ENCODE results near the gene TBL3.
"Not testable (repeated sequence)": the region's sequence is repeated elsewhere in the genome, so short reads cannot be mapped to it uniquely, and the experiment has no call there.

TBL3 gene

DNA sequence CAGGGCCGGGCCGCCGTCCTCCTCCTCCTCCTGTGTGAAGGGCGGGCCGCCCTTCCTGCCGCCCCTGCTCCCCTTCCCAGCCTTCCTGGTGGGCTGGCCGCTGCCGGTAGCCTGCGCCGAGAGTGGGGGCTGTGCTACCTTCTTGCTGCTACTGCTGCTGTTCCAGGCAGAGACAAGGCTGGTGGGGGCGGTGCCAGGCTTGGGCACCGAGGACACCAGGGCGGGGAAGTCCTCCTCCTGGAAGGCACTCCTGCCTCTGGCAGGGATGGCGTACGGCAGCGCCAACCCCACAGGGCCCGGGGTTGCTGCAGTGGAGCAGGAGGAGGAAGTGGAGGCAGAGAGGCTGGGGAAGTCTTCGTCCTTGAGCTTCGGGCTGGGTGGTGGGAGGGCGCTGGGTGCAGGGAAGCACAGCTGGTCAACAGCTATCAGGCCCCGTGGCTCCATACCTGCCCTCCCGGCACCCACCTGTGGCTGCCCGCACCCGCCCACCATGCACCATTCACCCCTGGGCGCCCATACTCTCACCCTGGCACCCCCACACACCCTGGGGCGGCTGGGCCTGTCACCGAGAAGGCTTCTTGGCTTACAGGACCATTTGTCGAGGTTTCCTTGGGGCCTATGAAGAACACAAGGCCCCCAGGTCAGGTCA is 28.1 kb downstream of the TBL3 start:
- DNase-seq (ENCODE audit: low read depth in 2 of 2), result no peak

DNA sequence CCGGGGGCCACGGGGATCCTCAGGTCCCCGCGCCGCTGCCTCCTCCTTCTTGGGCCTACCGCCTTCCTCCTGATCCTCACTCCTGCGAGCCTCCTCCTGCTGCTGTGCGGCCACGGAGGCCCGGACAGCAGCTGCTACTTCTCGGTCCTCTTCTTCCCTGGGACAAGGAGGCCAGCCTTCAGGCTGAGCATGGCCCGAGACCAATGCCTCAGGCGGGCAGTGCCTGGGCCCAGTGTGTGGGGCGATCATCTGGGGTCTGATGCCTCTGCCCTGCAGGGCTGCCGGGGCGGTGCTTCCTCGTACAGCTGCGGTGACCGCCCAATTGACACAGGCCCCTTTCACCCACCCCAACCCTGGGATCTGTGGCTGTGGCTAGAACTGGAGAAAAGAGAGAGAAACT is 29.2 kb downstream of the TBL3 start:
- no peak for DNase-seq (ENCODE audit: low read depth in 2 of 2)

DNA sequence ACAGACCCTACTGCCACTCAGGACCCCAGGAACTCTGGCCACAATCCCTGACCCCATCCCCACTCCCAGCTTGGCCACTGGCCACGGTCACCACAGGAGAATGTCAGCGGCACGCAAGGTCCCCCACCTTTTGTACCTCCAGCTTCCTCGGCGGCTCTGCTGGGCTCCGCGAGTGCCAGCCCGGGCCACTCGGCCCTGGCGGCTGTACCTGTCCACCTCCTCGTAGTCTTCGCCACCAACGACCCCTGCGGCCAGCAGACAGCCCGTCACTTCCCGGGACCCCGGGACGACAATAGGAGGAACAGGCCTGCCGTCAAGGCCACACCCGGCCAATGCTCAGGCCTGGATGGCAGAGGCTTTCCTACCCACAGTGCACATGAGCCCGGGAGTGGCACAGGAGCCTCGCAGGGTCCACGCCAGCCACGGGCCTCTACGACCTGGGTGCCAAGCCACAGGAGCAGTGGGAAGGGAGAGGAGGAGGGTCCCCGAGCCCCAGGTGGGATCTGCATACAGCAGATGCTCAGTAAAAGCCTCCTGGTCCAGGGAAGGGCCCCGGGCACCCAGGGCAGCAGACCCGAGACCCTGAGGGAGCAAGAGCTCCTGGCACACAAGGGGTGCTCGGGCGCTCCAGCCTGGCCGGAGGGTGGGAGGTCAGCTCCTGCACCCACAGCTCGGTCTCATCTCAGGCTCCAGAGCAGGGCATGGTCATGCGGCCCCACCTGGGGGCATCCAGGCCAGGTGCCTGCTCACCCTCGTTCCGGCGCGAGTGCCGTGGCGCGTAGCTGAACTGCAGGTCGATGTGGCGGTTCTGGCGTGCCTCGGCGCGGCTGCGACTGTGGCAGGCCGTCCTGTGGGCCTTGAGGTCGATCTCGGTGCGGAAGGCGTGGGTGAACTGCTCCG is 29.9 kb downstream of the TBL3 start:
- no peak for DNase-seq (ENCODE audit: low read depth in 2 of 2)

DNA sequence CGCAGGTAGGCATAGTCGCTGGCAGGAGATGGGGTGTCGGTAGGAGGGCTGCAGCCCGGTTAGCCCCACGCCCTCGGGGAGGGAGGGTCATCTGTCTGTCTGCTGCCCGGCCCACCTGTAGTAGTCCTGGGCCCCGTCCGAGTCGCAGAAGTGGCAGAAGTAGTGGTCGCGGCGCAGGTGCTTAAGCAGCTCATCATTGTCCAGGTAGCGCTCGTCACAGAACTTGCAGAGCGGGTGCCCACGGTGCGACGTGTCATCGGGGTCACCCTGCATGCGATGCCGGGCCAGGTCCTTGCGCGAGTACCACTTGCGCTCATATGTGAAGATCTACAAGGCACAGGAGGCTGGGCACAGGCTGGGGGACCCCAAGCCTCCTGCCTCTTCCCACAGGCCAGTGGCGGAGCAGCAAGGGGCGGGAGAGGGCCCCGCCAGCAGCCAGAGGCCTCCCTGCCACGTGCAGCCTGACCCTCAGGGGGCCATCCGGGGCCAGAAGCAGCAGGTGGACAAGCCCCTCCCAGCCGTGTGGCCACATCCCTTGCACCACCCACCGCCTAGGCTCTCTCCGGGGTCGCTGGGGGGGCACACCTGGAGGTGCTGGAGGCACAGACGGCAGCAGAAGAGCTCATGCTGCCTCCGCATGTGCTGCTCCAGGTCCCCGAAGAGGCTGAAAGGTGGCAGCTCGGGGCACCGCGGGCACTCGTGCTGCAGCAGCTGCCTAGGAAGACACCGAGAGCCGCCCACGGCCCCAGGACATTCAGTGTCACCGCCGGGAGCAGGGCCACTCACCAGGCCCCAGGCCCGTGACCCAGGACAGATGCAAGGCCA is 30.8 kb downstream of the TBL3 start:
- DNase-seq (ENCODE audit: low read depth in 2 of 2), result no peak

DNA sequence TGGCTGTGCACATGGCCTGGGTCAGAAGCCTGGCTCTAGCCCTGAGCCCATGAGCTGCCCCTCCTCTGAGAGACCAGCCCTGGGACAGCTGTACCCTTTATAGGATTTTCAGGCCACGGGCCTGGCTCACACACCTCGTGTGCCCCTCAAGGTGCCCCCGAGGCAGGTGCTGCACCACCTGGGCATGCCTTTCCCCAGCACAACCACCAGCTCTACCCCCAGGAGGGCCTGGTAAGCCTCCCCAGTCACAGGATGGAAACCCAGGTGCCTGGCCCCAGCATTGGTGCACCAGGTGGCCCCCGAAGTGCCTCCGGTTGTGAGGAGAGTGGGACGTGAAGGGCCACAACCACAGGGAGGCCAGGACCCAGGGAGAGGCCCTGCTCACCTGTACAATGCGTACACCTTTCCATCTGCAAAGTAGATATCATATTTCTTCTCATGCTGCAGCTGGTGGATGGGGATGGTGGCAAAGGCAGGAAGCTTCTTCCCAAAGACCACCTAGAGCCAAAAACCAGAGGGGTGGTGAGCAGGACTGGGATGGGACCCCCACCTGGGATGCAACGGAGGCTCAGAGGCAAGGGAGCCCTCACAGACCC is 31.5 kb downstream of the TBL3 start:
- DNase-seq (ENCODE audit: low read depth in 2 of 2), result no peak

DNA sequence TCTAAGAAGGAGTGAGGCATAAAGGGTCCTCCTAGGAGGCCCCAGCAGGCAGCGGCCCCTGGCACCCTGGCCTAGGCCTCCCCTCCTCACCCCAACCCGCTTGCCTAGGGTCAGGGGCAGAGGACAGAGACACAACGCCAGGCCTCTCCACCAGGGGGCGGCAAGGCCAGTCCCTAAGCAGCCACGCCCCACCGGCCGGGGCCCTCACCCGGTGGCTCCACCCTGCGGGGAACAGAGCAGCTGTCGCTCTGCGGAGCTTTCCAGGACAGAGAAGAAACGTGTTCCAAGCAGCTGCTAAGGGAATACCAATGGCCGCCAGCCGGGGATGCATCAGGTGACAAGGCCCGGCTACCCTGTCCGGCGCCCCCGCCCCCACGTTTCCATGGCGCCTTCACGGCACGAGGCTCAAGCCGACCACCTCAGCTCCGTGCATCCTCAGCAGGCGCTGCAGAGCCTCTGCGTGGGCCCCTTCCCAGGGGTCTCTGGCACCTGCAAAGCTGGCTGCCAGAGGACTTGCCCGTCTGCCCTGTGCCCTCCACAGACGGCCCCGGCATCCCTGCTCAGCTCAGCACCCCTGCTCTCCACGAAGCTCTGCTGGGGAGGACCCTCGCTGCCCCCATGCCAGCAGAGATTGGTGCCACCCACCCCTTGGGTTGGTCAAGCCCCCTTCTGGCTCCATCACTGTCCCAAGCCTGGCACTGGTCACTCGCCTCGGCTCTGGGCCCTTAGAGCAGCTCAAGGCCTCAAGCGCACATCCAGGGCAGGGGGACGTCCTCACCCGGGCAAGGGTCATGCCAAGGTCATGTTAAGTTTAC is 32.2 kb downstream of the TBL3 start:
- DNase-seq (ENCODE audit: low read depth in 2 of 2), result peak; percentile 66 to 74

DNA sequence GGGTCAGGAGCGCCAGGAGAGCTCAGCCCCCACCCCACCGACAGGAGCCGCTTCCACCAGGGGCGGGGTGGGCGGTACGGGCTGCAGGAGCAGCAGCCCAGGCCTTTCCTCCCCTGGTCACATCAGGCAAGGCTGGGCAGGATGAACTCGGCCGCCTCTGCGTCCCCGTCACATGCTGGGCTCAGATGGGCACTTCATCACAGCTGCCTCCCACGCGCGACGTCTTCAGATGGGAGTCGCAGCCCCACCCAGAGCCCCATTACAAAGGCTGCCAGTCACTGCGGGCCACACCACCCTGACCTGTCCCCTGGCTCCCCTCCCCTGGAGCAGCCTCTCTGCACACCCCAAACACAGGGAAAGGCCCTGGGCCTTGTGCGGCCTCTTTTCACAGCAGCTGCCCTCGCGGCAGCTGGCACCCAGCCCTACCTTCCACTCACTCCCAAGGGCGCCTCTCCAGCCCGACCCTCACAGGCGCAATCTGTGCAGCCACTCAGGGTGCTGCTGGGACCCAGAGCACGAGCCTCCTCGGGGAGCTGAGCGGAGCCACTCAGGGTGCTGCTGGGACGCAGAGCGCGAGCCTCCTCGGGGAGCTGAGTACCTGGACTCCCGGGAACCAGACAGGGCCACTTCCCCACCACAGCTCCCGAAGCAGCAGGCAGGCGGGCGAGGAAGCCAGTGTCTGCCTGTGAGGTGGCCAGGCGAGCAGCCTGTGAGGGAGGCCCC is 33.1 kb downstream of the TBL3 start:
- no peak for DNase-seq (ENCODE audit: low read depth in 2 of 2)

DNA sequence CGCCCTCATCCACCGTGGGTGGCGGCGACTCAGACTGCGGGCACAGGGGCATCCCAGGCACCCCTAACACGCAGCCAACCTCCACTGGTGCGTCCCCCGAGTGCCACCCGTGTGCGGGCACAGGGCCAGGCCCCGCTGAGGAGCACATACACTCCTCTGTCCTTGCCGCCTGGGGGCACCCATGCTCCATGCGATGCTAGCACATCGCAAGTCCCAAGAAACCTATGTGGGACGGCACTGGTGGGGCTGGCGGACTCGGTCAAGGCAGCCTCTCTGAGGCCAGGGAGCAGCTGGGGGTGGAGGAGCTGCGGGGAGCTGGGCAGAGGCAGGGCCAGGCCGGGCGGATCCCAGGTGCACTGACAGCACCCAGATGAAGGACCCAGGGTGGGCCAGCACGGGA is 33.8 kb downstream of the TBL3 start:
- no peak for DNase-seq (ENCODE audit: low read depth in 2 of 2)

DNA sequence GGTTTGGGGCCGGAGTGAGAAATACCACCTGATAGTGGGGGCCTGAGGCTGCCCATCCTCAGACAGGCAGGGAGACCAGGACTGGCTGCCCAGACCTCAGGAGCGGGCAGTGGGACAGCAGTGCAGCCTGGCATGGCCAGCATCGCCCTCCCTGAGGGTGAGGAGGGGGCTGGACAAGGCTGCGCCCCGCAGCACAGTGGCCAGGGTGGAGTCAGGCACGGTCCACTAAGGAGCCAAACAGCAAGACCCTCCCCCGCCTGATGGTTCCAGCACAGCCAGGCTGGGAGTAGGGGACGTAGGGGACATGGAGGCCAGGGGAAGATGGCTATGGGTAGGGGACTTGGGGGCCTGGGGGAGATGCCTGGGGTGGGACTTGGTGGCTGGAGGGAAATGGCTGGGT is 34.5 kb downstream of the TBL3 start:
- DNase-seq (ENCODE audit: low read depth in 2 of 2), result no peak

DNA sequence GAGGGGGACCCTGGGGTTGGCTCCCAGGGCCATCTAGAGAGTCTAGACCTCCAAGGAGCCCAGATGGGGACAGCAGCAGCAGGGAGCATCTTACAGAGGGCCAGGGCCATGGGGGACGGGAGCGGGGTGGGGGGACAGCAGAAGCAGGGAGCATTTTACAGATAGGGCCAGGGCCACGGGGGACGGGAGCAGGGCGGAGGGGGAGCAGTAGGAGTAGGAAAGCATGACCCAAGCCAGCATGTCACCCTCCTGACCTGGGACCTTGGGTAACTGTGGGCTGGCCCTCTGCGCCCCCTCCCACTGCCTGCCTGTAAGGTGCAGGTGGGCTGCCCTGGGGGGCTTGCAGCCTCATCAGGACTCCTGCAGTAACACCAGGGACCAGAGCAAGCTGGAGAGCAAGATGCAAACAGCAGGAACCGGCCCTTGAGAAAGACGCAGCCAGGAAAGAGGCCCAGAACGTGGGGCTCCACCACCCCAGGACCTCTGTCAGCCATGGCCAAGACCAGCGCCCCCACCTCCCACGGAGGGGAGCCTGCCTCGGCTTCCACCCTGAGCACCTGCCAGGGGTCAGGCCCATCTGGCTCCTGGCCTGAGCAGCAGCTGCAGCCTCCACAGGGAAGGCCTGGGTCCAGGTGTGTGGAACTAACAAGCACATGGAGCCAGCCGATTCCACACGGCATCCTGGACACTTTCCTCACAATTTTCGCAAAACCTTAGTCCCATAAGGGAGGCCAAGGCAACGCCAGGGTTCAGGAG is 35.4 kb downstream of the TBL3 start:
- DNase-seq (ENCODE audit: low read depth in 2 of 2), result no peak

DNA sequence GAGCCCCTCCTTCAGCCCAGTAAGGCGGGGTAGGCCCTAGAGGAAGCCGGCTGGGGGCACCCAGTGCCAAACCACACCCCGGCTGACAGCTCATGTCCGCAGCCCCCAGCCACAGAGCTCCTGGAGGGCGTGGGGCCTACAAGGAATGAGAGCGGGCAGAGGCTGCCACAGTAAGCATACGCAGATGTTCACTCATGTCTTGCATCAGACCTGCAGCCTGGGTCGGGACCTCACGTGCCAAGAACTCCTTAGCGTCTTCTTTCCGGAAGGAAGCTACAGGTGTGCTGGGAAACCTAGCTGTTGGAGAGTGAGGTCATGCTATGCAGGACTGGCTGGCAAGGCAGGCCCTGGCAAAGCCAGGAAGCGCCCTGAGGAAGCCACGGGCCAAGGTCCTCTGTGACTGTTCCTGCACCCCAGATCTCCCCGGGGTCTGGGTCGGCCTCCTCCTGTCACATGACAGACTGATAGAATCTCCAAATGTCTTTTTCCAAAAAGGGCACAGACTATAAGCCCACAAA is 36.2 kb downstream of the TBL3 start:
- no peak for DNase-seq (ENCODE audit: low read depth in 2 of 2)

DNA sequence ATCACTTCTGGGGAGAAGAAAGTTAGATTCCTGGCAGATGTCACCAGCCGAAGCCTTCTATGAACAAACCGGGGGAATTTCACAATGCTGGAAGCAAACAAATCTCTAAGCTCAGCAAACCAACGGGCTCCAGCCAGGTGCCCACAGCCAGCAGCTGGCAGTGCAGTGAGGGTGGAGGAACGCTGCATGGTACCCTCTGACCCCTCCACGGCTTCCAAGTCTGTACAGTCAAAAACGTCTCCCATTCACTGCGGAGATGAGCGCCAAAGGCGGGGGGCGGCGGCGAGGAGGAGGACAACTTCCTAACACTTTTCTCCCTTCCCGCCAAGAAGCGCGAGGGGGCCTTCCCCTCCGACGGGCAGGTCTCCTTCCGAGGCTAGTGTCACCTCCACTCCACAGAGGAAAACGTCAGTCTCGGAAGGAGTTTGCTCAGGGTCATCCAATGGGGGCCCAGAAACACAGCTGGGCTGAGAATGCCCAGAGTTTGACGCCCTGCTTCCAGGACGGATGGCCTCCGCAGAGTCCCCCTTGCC is 36.8 kb downstream of the TBL3 start:
- no peak for DNase-seq (ENCODE audit: low read depth in 2 of 2)

DNA sequence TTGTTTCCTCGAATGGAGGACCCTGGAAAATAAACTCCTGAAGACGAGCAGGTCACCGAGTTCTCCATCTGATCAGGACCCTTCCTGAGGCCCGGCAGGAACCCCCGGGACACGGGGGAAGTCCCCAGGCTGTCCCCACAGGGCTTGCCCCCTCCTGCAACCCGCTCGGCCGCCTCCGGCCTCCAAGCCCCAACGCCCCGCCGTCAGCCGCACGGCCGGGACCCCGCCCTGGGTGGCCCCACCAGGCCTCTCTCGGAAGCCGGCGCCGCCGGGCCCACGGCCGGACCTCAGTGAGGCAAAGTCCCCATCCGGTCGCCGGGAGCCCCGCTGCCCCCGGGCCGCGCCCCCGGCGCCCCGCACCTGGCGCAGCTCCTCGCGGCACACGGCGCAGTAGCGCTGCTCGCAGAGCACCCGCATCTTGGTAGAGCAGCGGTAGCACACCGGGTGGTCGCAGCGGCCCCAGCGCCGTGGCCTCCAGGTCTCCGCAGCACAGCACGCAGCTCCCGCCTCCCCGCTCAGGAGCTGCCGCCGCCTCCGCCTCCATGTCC is 37.4 kb downstream of the TBL3 start:
- DNase-seq (ENCODE audit: low read depth in 2 of 2), result no peak

DNA sequence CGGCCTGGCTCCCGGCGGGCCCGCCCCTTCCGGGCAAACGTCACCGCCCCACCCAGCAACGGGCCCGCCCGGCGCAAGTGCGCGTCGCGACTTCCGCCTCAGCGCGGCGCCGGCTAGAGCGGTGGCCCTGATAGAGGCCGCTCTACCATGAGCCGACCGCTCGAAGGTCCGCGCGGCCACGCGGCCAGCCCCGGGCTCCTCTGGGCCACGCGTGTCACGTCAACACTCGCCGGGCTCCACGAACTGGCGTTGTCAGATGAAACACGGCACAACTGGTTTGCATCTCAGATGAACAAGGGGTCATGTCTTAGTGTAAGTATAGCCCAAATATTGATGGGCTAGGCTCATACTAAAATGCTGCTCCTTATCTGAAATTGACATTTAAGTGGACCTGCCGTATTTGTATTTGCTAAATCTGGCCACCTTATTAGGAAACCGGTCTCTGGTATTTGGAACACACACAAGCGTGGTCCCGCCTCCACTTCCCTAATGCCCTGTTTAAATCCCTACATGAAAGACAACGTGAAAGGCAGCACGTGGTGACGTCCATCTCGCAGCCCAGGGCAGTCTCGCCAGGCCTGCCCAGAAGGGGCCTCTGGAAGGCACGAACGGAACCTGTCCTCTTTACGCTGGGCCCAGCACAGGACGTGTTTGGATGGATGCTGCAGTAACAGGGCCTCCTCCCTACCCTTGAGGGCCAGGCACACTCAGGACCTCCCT is 38.1 kb downstream of the TBL3 start, which contains the start of gene ZNF598:
Gene ZNF598 (minus strand): TSS at position 31 of the 720 bp plus-strand sequence.
- DNase-seq (ENCODE audit: low read depth in 2 of 2), result peak; percentile 55 to 68

DNA sequence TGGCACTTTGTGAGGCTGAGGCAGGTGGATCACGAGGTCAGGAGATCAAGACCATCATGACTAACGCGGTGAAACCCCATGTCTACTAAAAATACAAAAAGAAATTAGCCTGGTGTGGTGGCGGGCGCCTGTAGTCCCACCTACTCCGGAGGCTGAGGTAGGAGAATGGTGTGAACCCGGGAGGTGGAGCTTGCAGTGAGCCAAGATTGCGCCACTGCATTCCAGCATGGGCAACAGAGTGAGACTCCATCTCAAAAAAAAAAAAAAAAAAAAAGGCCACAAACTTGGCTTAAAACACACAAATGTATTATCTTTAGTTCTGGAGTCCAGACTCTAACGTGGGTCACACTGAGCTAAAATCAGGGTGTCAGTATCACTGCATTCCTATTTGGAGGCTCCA is 39.9 kb downstream of the TBL3 start:
- not testable (repeated sequence) for DNase-seq (ENCODE audit: low read depth in 2 of 2)

DNA sequence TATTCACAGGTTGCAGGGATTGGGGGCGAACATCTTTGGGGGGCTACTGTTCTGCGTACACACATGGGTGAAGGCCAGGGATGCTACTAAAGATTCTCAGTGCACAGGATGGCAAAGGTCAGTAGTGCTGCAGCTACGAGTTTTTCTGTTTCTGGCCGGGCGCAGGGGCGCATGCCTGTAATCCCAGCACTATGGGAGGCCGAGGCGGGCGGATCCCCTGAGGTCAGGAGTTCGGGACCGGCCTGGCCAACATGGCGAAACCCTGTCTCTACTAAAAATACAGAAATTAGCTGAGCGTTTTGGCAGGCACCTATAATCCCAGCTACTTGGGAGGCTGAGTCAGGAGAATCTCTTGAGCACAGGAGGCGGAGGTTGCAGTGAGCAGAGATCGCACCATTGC is 41.7 kb downstream of the TBL3 start:
- DNase-seq (ENCODE audit: low read depth in 2 of 2), result no peak

DNA sequence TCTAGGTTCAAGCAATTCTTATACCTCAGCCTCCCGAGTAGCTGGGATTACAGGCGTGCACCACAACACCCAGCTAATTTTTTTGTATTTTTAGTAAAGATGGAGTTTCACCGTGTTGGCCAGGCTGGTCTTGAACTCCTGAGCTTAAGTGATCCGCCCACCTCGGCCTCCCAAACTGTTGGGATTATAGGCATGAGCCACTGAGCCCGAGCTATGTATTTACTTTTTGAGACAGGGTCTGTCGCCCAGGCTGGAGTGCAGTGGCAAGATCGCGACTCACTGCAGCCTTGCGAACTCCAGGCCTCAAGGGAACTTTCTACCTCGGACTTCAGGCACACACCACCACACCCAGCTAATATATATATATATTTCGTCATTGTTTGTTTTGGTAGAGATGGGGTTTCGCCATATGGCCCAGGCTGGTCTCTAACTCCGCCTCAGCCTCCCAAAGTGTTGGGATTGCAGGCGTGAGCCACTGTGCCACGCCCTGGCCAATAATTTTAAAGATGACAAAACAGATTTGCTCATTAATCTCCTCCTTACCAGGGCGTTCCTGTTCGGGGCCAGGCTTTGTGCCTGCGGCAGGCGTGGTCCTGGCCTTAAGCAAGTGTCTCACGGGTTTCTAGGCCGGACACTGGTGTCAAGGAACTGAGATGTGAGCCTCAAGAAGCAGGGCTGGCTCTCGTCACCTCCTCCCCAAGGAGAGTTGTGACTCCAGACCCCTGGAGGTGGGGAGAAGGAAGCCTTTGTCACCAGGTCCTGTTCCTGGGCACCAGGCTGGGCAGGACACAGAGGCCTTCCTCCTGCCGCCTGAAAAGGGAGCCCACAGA is 43.5 kb downstream of the TBL3 start:
- no peak for DNase-seq (ENCODE audit: low read depth in 2 of 2)

DNA sequence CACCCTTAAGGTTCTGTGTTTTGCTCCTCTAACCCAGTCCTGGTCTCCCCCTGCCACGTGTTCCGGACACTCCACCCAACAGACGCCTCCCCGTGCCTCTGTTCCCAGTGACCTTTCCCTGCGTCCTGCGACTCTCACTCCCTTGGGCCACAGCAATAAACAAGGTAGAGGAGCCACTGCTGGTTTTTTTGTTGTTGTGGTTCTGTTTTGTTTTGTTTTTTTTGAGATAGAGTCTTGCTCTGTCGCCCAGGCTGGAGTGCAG is 44.0 kb downstream of the TBL3 start:
- DNase-seq (ENCODE audit: low read depth in 2 of 2), result no peak
